Cardiac muscle cell (in vitro differentiated cells and primary cell): ENCODE results near the gene MINDY4. TPM values are rescaled to one million over a fixed set of nuclear protein-coding genes. Genes with fewer than 3 reads are reported as not detected.

ENCODE experiments used
- DNase-seq, 2 donors: peaks; one replicate each; pipeline versions ENCODE4 v3.0.0 to v3.0.0-alpha.2; 2010 to 2017; ENCODE audit warnings: low read depth in 1 of 2, low spot score in 1 of 2
- H3K27ac ChIP-seq: fragments of 200-600 bp; sonication (generic); 2 replicates; pipeline ENCODE4 v1.5.1; 2016
- H3K27me3 ChIP-seq: fragments of 200-600 bp; sonication (generic); 2 replicates; pipeline ENCODE4 v1.6.0; 2016; ENCODE audit warnings: control low read depth
- H3K36me3 ChIP-seq: fragments of 200-600 bp; sonication (generic); 2 replicates; pipeline ENCODE4 v1.5.1; 2016; ENCODE audit warnings: control low read depth
- H3K4me1 ChIP-seq: fragments of 200-600 bp; sonication (generic); 2 replicates; pipeline ENCODE4 v1.8.1; 2017; ENCODE audit warnings: low read depth, mild to moderate bottlenecking, mixed run types
- H3K4me3 ChIP-seq: fragments of 200-600 bp; sonication (generic); 2 replicates; pipeline ENCODE4 v1.5.1; 2016; ENCODE audit warnings: mild to moderate bottlenecking
- H3K9me3 ChIP-seq: fragments of 200-600 bp; sonication (generic); 2 replicates; pipeline ENCODE4 v1.5.1; 2017; ENCODE audit warnings: low read depth, mild to moderate bottlenecking, control low read depth
- CTCF ChIP-seq: IDR thresholded peaks from 2 replicates; pipeline ENCODE4 v1.5.1; 2012; ENCODE audit warnings: low read depth, mild to moderate bottlenecking, low read length
- polyA plus RNA-seq: library from polyadenylated mRNA; unstranded; fragments of >200 nt; fragmentation: Nextera tagmentation; extraction: Ambion mirVana; gene quantifications from 2 replicates; pipeline ENCODE4 v1.2.1, GENCODE V29; 2016
- total RNA-seq: library from RNA; depleted of rRNA; stranded (reverse); fragments of >200 nt; gene quantifications from 2 replicates; pipeline ENCODE4 v1.2.3, GENCODE V29; 2016

Gene MINDY4
- total and polyA plus RNA-seq, 2 experiments from 2014 or later, result 2.7 to 7.5 TPM

- peak in 1 of 2 donors; percentile 87 for DNase-seq
- Histone ChIP-seq H3K36me3 (no peaks in the 10 kb centered on the region), H3K4me1 (peaks cover 16% of the 10 kb centered on the region), H3K27me3 (no peaks in the 10 kb centered on the region), H3K4me3 (no peak overlapping the region), H3K27ac (no peak overlapping the region), H3K9me3 (no peaks in the 10 kb centered on the region)
- no peak for TF ChIP-seq CTCF
Observed at GRCh38 chr7:30893357-30893756, 122.1 kb downstream of the MINDY4 start.

DNA sequence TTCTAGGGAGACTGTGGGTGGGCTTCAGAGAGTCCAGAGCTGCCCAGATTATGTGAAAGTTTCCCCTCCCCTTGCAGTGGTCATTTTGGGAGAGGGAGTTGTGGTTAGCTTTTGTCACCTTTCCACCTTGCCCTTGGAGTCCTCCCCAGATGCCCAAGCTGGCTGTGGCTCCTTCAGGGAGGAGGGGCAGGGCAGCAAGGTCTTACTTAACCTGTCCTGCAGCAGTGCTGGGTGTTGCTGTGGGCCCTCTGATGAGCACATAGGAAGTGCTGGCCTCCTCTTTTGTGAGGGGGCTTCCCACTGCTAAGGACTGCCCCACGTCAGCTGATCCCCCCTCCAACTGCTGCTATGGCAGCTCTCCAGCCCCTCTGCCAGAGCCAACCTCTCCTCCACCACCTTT lies 122.8 kb downstream of the MINDY4 start:
- Histone ChIP-seq H3K9me3 (no peaks in the 10 kb centered on the region), H3K36me3 (no peaks in the 10 kb centered on the region), H3K4me1 (peaks cover 12% of the 10 kb centered on the region), H3K27ac (no peak overlapping the region), H3K4me3 (no peak overlapping the region), H3K27me3 (no peaks in the 10 kb centered on the region)
- no peak for DNase-seq
- no peak for TF ChIP-seq CTCF

- Histone ChIP-seq H3K27me3 (no peaks in the 10 kb centered on the region), H3K27ac (no peak overlapping the region), H3K9me3 (no peaks in the 10 kb centered on the region), H3K36me3 (no peaks in the 10 kb centered on the region), H3K4me1 (peaks cover 8% of the 10 kb centered on the region), H3K4me3 (no peak overlapping the region)
- peak; percentile 24 for TF ChIP-seq CTCF
- DNase-seq, result peak in 1 of 2 donors; percentile 25
Observed at GRCh38 chr7:30894866-30895605, 123.8 kb downstream of the MINDY4 start.

DNA sequence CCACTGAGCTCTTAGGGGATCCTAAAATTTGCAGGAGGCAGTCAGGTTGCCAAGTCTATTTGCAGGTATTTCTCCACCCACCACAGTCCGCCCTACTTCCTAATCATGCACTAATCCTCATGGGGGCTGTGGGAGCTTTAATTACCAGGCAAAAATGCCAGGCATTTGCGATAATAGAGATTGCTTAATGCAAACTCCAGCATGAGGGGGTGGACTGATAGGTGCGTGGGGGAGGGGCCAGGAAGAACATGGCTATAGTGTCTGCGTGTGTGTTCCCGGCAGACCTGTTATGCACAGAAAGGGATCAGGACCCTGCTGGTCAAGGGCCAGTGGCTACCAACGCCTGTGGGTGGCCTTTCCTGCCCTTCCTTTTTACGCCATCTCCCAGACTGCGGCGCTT lies 124.8 kb downstream of the MINDY4 start:
- no peaks in the 10 kb centered on the region for H3K36me3 ChIP-seq
- peak in 1 of 2 donors; percentile 75 for DNase-seq
- no peaks in the 10 kb centered on the region for H3K27me3 ChIP-seq
- peaks cover 8% of the 10 kb centered on the region for H3K4me1 ChIP-seq
- no peak overlapping the region for H3K27ac ChIP-seq
- H3K9me3 ChIP-seq, result no peaks in the 10 kb centered on the region
- H3K4me3 ChIP-seq, result no peak overlapping the region
- TF ChIP-seq CTCF, result no peak

DNA sequence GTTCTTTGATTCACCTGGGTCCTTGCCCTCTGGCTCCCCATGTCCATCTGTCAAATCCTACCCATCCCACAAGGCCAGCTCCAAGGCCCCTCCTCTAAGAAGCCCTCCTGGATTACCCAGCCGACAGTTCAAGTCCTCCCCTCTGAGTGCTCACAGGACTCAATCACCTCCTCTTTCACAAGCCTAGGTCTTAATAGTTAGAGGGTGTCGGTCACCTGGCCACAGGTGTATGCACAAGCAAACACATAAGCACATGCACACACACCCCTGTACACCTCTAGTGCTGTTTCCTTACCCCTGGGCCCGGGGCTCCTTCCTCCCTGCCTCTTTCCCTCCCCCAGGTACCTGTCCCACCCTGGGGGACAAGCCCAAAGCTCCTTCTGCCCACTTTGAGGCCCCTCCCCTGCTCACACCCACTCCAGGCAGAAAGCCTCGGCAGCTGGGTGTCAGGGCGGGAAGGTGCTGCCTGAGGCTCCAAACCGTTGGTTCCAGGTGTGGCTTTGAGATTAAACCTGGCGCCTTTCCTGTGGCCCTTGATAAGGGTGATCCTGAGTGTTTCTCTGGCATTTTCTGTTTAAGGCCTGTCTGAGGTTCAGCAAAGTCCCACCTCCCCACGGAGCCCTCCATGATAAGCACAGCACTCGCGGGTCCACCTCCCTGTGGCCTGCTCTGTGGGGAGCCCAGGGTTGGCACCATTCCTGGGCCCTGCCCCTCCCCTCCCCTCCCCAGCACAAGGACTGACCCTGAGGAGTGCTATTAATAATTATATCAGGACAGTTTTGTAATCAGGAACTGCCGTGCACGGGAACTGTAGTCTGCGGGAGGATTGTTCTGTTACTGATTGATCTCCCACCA lies 125.8 kb downstream of the MINDY4 start:
- Histone ChIP-seq H3K4me3 (no peak overlapping the region), H3K27ac (no peak overlapping the region), H3K27me3 (no peaks in the 10 kb centered on the region), H3K4me1 (peaks cover 8% of the 10 kb centered on the region), H3K36me3 (no peaks in the 10 kb centered on the region), H3K9me3 (no peaks in the 10 kb centered on the region)
- DNase-seq, result peak in 1 of 2 donors; percentile 55
- no peak for TF ChIP-seq CTCF
